SKM-1 (cell line): ENCODE data around the gene EIF4G1.

Experiments used
- DNase-seq: peaks from one replicate; lab custom pipeline; 2025; ENCODE audit not compliant: unreplicated experiment; lab: John Stamatoyannopoulos, UW

EIF4G1 gene

GRCh38 chr3:184383033-184383740, 68.8 kb downstream of the EIF4G1 start:
- DNase-seq: no peak

- DNase-seq: no peak
Observed at GRCh38 chr3:184384342-184384741, 69.9 kb downstream of the EIF4G1 start.
